ENCODE measurements around the gene NOXA1. TPM values are rescaled to one million over a fixed set of nuclear protein-coding genes. Genes with fewer than 3 reads are reported as not detected.

The NOXA1 gene
- total and polyA plus RNA-seq, 3 donors from 2014 or later = 2.5 to 8.0 (median 4.6) TPM

GRCh38 chr9:137402746-137403145 is 20.4 kb upstream of the NOXA1 start:
- TF ChIP-seq CTCF (IDR thresholded peaks at IDR 0.05) (no peak), POLR2A (IDR thresholded peaks at IDR 0.05) (no peak)
- Histone ChIP-seq H3K27ac (no peak overlapping the region), H3K9me3 (no peaks in the 10 kb centered on the region), H3K36me3 (ENCODE audit: low read depth, missing control alignments) (no peaks in the 10 kb centered on the region), H3K4me1 (peaks cover 14% of the 10 kb centered on the region), H3K4me3 (no peak overlapping the region), H3K27me3 (no peaks in the 10 kb centered on the region)
- DNase-seq = no peak
- intact Hi-C loops (cut with DNase I; ENCODE audit: low total_unique reads) = loop anchor here (10.0 kb wide), 1 partner anchor 88 kb away; no protein-coding TSS in a partner anchor
- WGBS, 2 donors = 85 to 90% methylated on average over 9 to 11 of the region's 11 CpGs

GRCh38 chr9:137403269-137403668 is 19.9 kb upstream of the NOXA1 start:
- no peak overlapping the region for H3K27ac ChIP-seq
- H3K27me3 ChIP-seq = no peaks in the 10 kb centered on the region
- TF ChIP-seq POLR2A (IDR thresholded peaks at IDR 0.05) = no peak
- TF ChIP-seq CTCF (IDR thresholded peaks at IDR 0.05) = no peak
- H3K9me3 ChIP-seq = no peaks in the 10 kb centered on the region
- no peak overlapping the region for H3K4me3 ChIP-seq
- WGBS, 2 donors = 95 to 96% methylated on average over 12 to 15 of the region's 15 CpGs
- no peak for DNase-seq
- H3K36me3 ChIP-seq (ENCODE audit: low read depth, missing control alignments) = no peaks in the 10 kb centered on the region
- peaks cover 19% of the 10 kb centered on the region for H3K4me1 ChIP-seq
- intact Hi-C loops (cut with DNase I; ENCODE audit: low total_unique reads) = loop anchor here (10.0 kb wide), 1 partner anchor 88 kb away; no protein-coding TSS in a partner anchor

GRCh38 chr9:137404961-137405567 is 18.1 kb upstream of the NOXA1 start:
- Histone ChIP-seq H3K27ac (no peak overlapping the region), H3K36me3 (ENCODE audit: low read depth, missing control alignments) (no peaks in the 10 kb centered on the region), H3K9me3 (no peaks in the 10 kb centered on the region), H3K27me3 (no peaks in the 10 kb centered on the region), H3K4me3 (no peak overlapping the region), H3K4me1 (peaks cover 19% of the 10 kb centered on the region)
- DNase-seq = no peak
- TF ChIP-seq POLR2A (IDR thresholded peaks at IDR 0.05) (no peak), CTCF (IDR thresholded peaks at IDR 0.05) (no peak)
- 90 to 92% methylated on average over 14 to 24 of the region's 24 CpGs for WGBS, 2 donors
- intact Hi-C loops (cut with DNase I; ENCODE audit: low total_unique reads) = loop anchor here (10.0 kb wide), 1 partner anchor 90 kb away; no protein-coding TSS in a partner anchor

GRCh38 chr9:137405677-137406081 is 17.5 kb upstream of the NOXA1 start:
- 93 to 96% methylated on average over 11 of the region's 11 CpGs for WGBS, 2 donors
- no peak overlapping the region for H3K27ac ChIP-seq
- peaks cover 22% of the 10 kb centered on the region for H3K4me1 ChIP-seq
- no peaks in the 10 kb centered on the region for H3K27me3 ChIP-seq
- intact Hi-C loops (cut with DNase I; ENCODE audit: low total_unique reads) = loop anchor here (10.0 kb wide), 1 partner anchor 91 kb away; no protein-coding TSS in a partner anchor
- no peak overlapping the region for H3K4me3 ChIP-seq
- DNase-seq = no peak
- TF ChIP-seq POLR2A (IDR thresholded peaks at IDR 0.05) (no peak), CTCF (IDR thresholded peaks at IDR 0.05) (no peak)
- no peaks in the 10 kb centered on the region for H3K36me3 ChIP-seq (ENCODE audit: low read depth, missing control alignments)
- no peaks in the 10 kb centered on the region for H3K9me3 ChIP-seq

Measured in testis (tissue), 3 donors.